ENCODE data around the gene PPP1R2.

DNA sequence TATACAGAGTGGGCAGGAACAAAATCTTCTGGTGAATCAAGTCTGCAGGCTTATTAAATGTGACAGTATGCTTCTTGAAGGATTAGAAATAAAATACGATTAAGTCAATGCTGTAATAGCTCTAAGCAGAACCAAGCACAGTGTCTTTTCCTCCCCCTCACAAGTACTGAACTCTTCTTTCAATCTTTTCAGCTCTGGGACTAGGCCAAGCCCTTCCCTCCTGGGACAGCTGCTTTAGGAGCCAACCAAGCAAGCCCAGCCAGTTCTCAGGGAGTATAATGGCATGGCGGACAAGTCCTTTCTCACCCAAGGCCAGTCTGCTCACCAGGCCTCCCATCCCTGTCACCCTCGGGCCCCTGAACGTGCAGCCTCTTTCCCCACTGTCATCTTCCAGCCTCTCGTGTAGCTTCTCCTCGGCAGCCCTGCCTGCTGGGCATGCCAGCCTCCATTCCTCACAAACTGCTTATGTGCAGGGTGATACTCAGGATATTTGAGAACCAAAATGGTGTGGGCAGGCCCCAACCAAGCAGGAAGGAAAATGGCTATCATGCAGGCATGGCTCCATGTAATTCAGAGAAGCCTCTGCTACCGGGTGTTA, 8.4 kb upstream of the PPP1R2 start:
- TF ChIP-seq POLR2A (IDR thresholded peaks at IDR 0.05) = no peak
- no peak for TF ChIP-seq POLR2AphosphoS5 (IDR thresholded peaks at IDR 0.05)
- TF ChIP-seq, protein P1, sequence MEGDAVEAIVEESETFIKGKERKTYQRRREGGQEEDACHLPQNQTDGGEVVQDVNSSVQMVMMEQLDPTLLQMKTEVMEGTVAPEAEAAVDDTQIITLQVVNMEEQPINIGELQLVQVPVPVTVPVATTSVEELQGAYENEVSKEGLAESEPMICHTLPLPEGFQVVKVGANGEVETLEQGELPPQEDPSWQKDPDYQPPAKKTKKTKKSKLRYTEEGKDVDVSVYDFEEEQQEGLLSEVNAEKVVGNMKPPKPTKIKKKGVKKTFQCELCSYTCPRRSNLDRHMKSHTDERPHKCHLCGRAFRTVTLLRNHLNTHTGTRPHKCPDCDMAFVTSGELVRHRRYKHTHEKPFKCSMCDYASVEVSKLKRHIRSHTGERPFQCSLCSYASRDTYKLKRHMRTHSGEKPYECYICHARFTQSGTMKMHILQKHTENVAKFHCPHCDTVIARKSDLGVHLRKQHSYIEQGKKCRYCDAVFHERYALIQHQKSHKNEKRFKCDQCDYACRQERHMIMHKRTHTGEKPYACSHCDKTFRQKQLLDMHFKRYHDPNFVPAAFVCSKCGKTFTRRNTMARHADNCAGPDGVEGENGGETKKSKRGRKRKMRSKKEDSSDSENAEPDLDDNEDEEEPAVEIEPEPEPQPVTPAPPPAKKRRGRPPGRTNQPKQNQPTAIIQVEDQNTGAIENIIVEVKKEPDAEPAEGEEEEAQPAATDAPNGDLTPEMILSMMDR (IDR thresholded peaks at IDR 0.05) = no peak

All from transverse colon (tissue), 4 donors.